Measurements from ENCODE around the gene FXN. TPM values are rescaled to one million over a fixed set of nuclear protein-coding genes. Genes with fewer than 3 reads are reported as not detected.

The FXN gene
- total RNA-seq, 2 donors from 2014 or later: 10.5 to 24.6 TPM

DNA sequence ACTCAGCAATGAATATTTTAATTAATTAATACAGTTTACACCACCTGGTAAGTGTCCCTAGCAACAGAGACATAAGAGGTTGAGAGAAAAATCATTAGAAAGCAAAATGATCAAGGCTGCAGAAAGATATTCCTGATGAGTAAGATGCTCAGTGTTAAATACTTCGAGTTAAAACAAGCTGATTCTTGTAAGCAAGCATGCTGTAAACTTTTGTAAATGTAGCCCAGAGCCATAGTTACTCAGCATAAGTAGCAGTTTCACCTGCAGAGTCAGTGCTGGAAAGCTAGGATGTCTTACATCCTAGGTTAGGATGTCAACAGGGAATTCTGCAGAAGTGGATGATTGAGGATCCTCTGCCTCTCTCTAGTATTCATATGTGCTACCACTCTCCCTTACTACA is 25.8 kb upstream of the FXN start:
- Histone ChIP-seq H3K4me3 (no peak overlapping the region), H3K27me3 (no peaks in the 10 kb centered on the region), H3K9me3 (no peaks in the 10 kb centered on the region), H3K27ac (no peak overlapping the region), H3K4me1 (no peaks in the 10 kb centered on the region), H3K36me3 (no peaks in the 10 kb centered on the region)
- DNase-seq (ENCODE audit: low spot score): no peak
- TF ChIP-seq, protein P1, sequence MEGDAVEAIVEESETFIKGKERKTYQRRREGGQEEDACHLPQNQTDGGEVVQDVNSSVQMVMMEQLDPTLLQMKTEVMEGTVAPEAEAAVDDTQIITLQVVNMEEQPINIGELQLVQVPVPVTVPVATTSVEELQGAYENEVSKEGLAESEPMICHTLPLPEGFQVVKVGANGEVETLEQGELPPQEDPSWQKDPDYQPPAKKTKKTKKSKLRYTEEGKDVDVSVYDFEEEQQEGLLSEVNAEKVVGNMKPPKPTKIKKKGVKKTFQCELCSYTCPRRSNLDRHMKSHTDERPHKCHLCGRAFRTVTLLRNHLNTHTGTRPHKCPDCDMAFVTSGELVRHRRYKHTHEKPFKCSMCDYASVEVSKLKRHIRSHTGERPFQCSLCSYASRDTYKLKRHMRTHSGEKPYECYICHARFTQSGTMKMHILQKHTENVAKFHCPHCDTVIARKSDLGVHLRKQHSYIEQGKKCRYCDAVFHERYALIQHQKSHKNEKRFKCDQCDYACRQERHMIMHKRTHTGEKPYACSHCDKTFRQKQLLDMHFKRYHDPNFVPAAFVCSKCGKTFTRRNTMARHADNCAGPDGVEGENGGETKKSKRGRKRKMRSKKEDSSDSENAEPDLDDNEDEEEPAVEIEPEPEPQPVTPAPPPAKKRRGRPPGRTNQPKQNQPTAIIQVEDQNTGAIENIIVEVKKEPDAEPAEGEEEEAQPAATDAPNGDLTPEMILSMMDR (IDR thresholded peaks at IDR 0.05): no peak

DNA sequence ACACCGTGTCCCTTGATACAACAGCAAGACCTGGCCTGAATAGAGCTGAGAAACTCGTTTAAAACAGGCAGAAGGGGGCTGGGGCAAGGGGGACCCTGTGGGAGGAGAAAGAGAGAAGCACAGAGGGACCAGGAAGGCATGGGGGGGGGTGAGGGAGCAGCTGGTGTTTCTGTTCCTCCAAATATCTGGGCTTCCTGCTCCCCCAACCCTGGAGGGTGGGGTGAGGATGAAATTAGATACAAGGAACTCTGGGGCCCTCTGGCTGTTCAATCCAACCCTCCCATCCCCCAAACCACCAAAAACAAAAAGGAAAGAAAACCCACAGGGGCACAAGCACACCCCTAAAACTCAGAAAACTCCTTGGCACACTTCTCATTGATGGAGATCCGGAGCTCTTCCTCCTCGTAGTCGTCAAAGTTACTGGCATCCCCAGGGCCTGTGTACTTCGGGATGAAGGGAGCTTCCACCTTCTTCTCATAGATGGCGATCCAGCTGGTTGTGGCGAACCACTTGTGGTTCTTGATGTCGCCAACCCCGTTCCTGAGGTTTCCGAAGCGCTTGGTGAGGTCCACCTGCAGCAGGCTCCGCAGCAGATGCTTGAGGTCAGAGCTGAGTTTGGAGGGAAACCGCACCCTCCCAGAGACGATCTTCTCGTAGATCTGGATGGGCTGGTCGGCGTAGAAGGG is 22.7 kb upstream of the FXN start:
- Histone ChIP-seq H3K4me1 (no peaks in the 10 kb centered on the region), H3K9me3 (no peaks in the 10 kb centered on the region), H3K36me3 (no peaks in the 10 kb centered on the region), H3K27me3 (no peaks in the 10 kb centered on the region), H3K27ac (no peak overlapping the region), H3K4me3 (no peak overlapping the region)
- TF ChIP-seq, protein P1 (IDR thresholded peaks at IDR 0.05): no peak
- DNase-seq (ENCODE audit: low spot score): no peak

DNA sequence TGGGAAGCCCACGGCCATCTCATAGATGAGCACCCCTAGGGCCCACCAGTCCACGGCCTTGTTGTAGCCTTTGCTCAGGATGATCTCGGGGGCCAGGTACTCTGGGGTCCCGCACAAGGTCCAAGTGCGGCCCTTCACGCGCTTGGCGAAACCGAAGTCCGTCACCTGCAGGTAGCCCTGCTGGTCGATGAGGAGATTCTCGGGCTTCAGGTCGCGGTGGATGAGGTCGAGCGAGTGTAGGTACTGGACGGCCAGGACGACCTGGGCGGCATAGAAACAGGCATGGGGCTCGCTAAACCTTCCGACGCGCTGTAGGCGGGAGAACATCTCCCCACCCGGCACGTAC is 22.2 kb upstream of the FXN start:
- Histone ChIP-seq H3K9me3 (no peaks in the 10 kb centered on the region), H3K4me1 (no peaks in the 10 kb centered on the region), H3K4me3 (no peak overlapping the region), H3K27me3 (no peaks in the 10 kb centered on the region), H3K36me3 (no peaks in the 10 kb centered on the region), H3K27ac (no peak overlapping the region)
- no peak for DNase-seq (ENCODE audit: low spot score)
- TF ChIP-seq, protein P1 (IDR thresholded peaks at IDR 0.05): no peak

DNA sequence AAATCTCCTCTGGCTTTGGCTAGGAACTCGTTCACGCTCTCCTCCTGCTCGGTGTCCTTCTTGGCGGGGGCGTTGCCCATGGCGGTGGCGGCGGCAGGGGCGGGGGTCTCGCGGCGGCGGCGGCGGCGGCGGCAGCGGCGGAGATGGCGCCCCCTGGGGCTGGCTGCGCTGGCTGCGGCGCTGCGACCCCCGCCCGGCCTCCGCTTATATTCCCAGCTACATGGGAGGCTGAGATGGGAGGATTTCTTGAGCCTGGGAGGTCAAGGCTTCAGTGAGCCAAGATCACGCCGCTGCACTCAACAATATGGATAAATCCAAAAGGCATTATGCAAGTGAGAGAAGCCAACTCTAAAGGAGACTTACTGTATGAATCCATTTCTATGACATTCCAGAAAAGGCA is 21.5 kb upstream of the FXN start, which contains the start of gene PRKACG:
TSS of gene PRKACG (minus strand) at position 101 of the 400 bp plus-strand sequence. CDS start at position 80, 21 bp downstream.
- Histone ChIP-seq H3K36me3 (no peaks in the 10 kb centered on the region), H3K4me1 (no peaks in the 10 kb centered on the region), H3K9me3 (no peaks in the 10 kb centered on the region), H3K27ac (no peak within 1 kb of the TSS), H3K27me3 (no peaks in the 10 kb centered on the region), H3K4me3 (no peak within 1 kb of the TSS)
- no peak for DNase-seq (ENCODE audit: low spot score)
- TF ChIP-seq, protein P1 (IDR thresholded peaks at IDR 0.05): no peak

DNA sequence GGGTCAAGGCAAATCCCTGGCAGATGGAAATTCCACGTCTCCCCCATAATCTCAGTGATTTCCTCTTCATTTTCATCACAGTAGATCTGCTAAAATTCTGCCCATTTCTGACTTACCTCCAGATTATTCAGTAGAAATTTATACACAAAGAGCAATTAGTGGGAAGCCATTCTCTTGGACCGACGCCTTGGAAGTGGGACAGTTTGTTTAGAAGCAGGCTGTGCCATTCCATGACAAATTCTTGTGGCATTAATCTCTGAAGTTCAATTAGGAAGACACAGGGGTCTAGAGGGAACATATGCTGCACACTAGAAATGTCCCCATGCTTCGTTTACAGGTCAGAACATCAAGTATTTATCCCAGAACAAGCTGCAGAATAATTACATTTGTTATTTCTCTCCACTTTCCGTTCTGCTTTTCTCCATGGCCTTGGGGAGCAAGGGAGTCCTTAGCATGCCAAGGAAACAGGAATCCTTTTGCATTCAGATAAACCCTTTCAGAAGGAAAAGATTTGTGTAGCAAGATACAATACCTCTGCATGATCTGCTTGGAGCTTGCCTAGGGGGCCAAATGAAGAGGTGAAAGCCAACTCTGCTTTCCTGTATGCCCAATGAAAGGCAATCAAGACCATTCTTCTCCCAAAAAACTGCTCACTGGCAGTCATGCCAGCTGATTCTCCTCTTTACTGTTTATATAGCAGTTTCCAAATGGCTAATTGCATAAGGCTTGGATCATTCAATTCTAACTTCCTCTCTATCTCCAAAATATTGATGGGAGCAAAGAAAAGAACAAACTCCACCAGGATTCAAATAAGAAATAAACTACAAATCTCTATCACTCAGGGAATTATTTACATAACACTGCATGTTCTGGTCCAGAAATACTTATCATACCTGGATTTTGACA is 19.1 kb upstream of the FXN start:
- H3K36me3 ChIP-seq: no peaks in the 10 kb centered on the region
- TF ChIP-seq, protein P1 (IDR thresholded peaks at IDR 0.05): no peak
- H3K27me3 ChIP-seq: no peaks in the 10 kb centered on the region
- DNase-seq (ENCODE audit: low spot score): no peak
- H3K4me3 ChIP-seq: no peak overlapping the region
- no peaks in the 10 kb centered on the region for H3K4me1 ChIP-seq
- no peak overlapping the region for H3K27ac ChIP-seq
- no peaks in the 10 kb centered on the region for H3K9me3 ChIP-seq

Measured in right atrium auricular region (tissue), 2 donors.